K562 (cell line): ENCODE results near the gene MGRN1. TPM values are rescaled to one million over a fixed set of nuclear protein-coding genes. Genes with fewer than 3 reads are reported as not detected.

Experiments
- ATAC-seq: fragments of 200-7000 bp; cut with Tn5 transposase; 3 replicates; pipeline ENCODE4 v1.9.1; 2020; ENCODE audit warnings: moderate library complexity
- BruUV-seq: library from RNA; stranded (reverse); fragments of 400-500 nt; replicated peaks from 2 replicates; lab custom pipeline; 2021; lab: Mats Ljungman, UMichigan
- CTCF ChIA-PET: fragments of 300-600 bp; formaldehyde crosslinking; extraction: SDS; loops from one replicate; lab custom pipeline; 2021; ENCODE audit warnings: low intra/inter-chr PET ratio; lab: Yijun Ruan, JAX
- POLR2A ChIA-PET: fragments of 300-600, 350-650 bp; sonication (Branson Sonifier 250); formaldehyde crosslinking; extraction: SDS; loops from one replicate; lab custom pipeline; 2021; ENCODE audit warnings: antibody characterized with exemption, inconsistent platforms; lab: Yijun Ruan, JAX
- DNase-seq, 4 experiments: peaks; one replicate each; pipeline versions ENCODE4 v3.0.0 to v3.0.0-alpha.2; 2011 to 2018; ENCODE audit warnings: low spot score in 3 of 4, mixed read lengths in 3 of 4; ENCODE audit errors: extremely low read depth in 1 of 4
- FAIRE-seq: peaks from 2 replicates; lab custom pipeline; 2011; peaks lifted over from hg19 to GRCh38; lab: Jason Lieb, UNC
- H2AFZ ChIP-seq: 2 replicates; pipeline ENCODE4 v1.6.0; 2011; ENCODE audit warnings: low read depth, low read length, control low read depth, inconsistent platforms
- H3K27ac ChIP-seq: fragments of 200-600 bp; 3 replicates; pipeline ENCODE4 v1.8.0; 2011; ENCODE audit warnings: low read depth, mild to moderate bottlenecking, control low read depth, inconsistent platforms, low read length, moderate library complexity, mixed read lengths; ENCODE audit errors: extremely low read depth
- H3K27me3 ChIP-seq, 2 experiments: fragments of 300-600 bp in 1 of 2; 2 replicates in 1 of 2; 3 replicates in 1 of 2; pipeline versions ENCODE4 v1.6.0 to v1.8.0; 2011; ENCODE audit warnings: inconsistent platforms in 2 of 2, low read length in 2 of 2, mild to moderate bottlenecking in 1 of 2, mixed read lengths in 1 of 2, moderate library complexity in 1 of 2; ENCODE audit not compliant: control insufficient read depth in 2 of 2, insufficient read depth in 2 of 2
- H3K36me3 ChIP-seq: fragments of 300-600 bp; 3 replicates; pipeline ENCODE4 v1.8.0; 2011; ENCODE audit warnings: mild to moderate bottlenecking, low read length, inconsistent platforms; ENCODE audit not compliant: control insufficient read depth, insufficient read depth
- H3K4me1 ChIP-seq, 2 experiments: fragments of 200-600 bp in 1 of 2; replicated peaks in 1 of 2; 2 replicates in 1 of 2; 3 replicates in 1 of 2; pipeline versions ENCODE4 v1.5.1 to v1.8.0; 2011; ENCODE audit warnings: inconsistent platforms in 2 of 2, low read length in 2 of 2, mild to moderate bottlenecking in 1 of 2, mixed read lengths in 1 of 2, moderate library complexity in 1 of 2; ENCODE audit not compliant: control insufficient read depth in 2 of 2, insufficient read depth in 2 of 2
- H3K4me2 ChIP-seq: 2 replicates; pipeline ENCODE4 v1.6.1; 2011; ENCODE audit warnings: low read length, control low read depth, inconsistent platforms, mixed read lengths; ENCODE audit not compliant: insufficient read depth
- H3K4me3 ChIP-seq: fragments of 200-600 bp; sonication (generic), shearing (Covaris generic); 2 replicates; pipeline ENCODE4 v1.5.1; 2016; ENCODE audit warnings: control low read depth, inconsistent platforms
- H3K79me2 ChIP-seq: fragments of 200-600 bp; 3 replicates; pipeline ENCODE4 v1.8.0; 2011; ENCODE audit warnings: low read length, inconsistent platforms; ENCODE audit not compliant: control insufficient read depth, insufficient read depth
- H3K9ac ChIP-seq, 2 experiments: 2 replicates each; pipeline versions ENCODE4 v1.6.0 to v1.6.1; 2011; ENCODE audit warnings: low read depth in 2 of 2, low read length in 2 of 2, control low read depth in 1 of 2, inconsistent platforms in 1 of 2, mild to moderate bottlenecking in 1 of 2, mixed read lengths in 1 of 2; ENCODE audit not compliant: insufficient read depth in 1 of 2
- H3K9me1 ChIP-seq: one replicate; pipeline ENCODE4 v1.6.0; 2011; ENCODE audit warnings: inconsistent platforms, mild to moderate bottlenecking, low read length, moderate library complexity; ENCODE audit not compliant: control insufficient read depth, insufficient read depth
- H3K9me3 ChIP-seq: replicated peaks from 2 replicates; pipeline ENCODE4 v1.5.1; 2011; ENCODE audit warnings: low read depth, low read length, inconsistent platforms; ENCODE audit not compliant: control insufficient read depth, insufficient read depth
- H4K20me1 ChIP-seq: replicated peaks from 2 replicates; pipeline ENCODE4 v1.6.1; 2011; ENCODE audit warnings: low read length, inconsistent platforms, mixed read lengths; ENCODE audit not compliant: control insufficient read depth, insufficient read depth
- CLOCK ChIP-seq: fragments of 250-450 bp; sonication (Bioruptor Pico); IDR thresholded peaks from 2 replicates; pipeline ENCODE4 v1.4.0; 2020; ENCODE audit warnings: mild to moderate bottlenecking, moderate library complexity, borderline replicate concordance
- CTCF ChIP-seq, 3 experiments: IDR thresholded peaks in 2 of 3; conservative IDR thresholded peaks in 1 of 3; 2 replicates each; pipeline ENCODE4 v1.5.1; 2011 to 2012; ENCODE audit warnings: low read length in 3 of 3, mild to moderate bottlenecking in 3 of 3, control low read depth in 2 of 3, improper control_type of control experiment in 1 of 3, inconsistent platforms in 1 of 3, low read depth in 1 of 3, mixed read lengths in 1 of 3, moderate library complexity in 1 of 3; ENCODE audit not compliant: insufficient read depth in 2 of 3
- ETS1 ChIP-seq: conservative IDR thresholded peaks from 2 replicates; pipeline ENCODE4 v1.6.1; 2011; ENCODE audit warnings: low read depth, mild to moderate bottlenecking, low read length; ENCODE audit not compliant: control insufficient read depth
- HNRNPH1 ChIP-seq: fragments of 200-400 bp; formaldehyde crosslinking; optimal IDR thresholded peaks from 2 replicates; pipeline ENCODE3; 2017; ENCODE audit warnings: low read depth, mild to moderate bottlenecking, low read length, moderate library complexity
- KLF16 ChIP-seq: IDR thresholded peaks from 2 replicates; pipeline ENCODE4 v1.6.1; 2016; ENCODE audit warnings: antibody characterized with exemption
- MIER1 ChIP-seq: fragments of 450-650 bp; IDR thresholded peaks from 2 replicates; pipeline ENCODE4 v1.6.1; 2016; ENCODE audit warnings: antibody characterized with exemption, mild to moderate bottlenecking, low read depth
- POLR2G ChIP-seq: fragments of 200-400 bp; formaldehyde crosslinking; IDR thresholded peaks from 2 replicates; pipeline ENCODE4 v1.6.1; 2017; ENCODE audit warnings: low read depth, mild to moderate bottlenecking, antibody characterized with exemption, low read length, moderate library complexity
- RBM25 ChIP-seq: fragments of 200-400 bp; formaldehyde crosslinking; IDR thresholded peaks from 2 replicates; pipeline ENCODE4 v1.6.1; 2018; ENCODE audit warnings: low read length, low read depth, moderate library complexity; ENCODE audit not compliant: severe bottlenecking
- SREBF2 ChIP-seq: sonication (generic); formaldehyde crosslinking; IDR thresholded peaks from 2 replicates; pipeline ENCODE4 v1.4.0; 2020; ENCODE audit warnings: mild to moderate bottlenecking, missing genetic modification reagents
- TEAD2 ChIP-seq: fragments of 450-650 bp; IDR thresholded peaks from 2 replicates; pipeline ENCODE4 v1.6.1; 2016; ENCODE audit warnings: missing genetic modification characterization, control low read depth, missing compliant biosample characterization
- YY1 ChIP-seq, 3 experiments: IDR thresholded peaks; 2 replicates each; pipeline ENCODE4 v1.6.1; 2011; ENCODE audit warnings: low read length in 2 of 3, mild to moderate bottlenecking in 2 of 3, moderate library complexity in 2 of 3, borderline replicate concordance in 1 of 3, control low read depth in 1 of 3, low read depth in 1 of 3; ENCODE audit not compliant: insufficient read depth in 3 of 3, insufficient replicate concordance in 2 of 3, control insufficient read depth in 1 of 3, insufficient read length in 1 of 3; ENCODE audit errors: extremely low read depth in 1 of 3
- ZKSCAN1 ChIP-seq: fragments of 150-350 bp; IDR thresholded peaks from 2 replicates; pipeline ENCODE4 v1.6.1; 2016; ENCODE audit warnings: low read depth, low read length
- ZNF133 ChIP-seq: fragments of 250-450 bp; sonication (Bioruptor Pico); IDR thresholded peaks from 2 replicates; pipeline ENCODE4 v1.4.0; 2020; ENCODE audit warnings: mild to moderate bottlenecking
- ZNF239 ChIP-seq: fragments of 250-450 bp; sonication (Bioruptor Pico); IDR thresholded peaks from 2 replicates; pipeline ENCODE4 v1.4.0; 2020; ENCODE audit warnings: mild to moderate bottlenecking
- WGBS: fragments of 100-300 bp; shearing (Covaris generic); methylation state at CpG from one replicate; pipeline ENCODE4 v1.1.6; 2016; ENCODE audit warnings: low coverage, mixed read lengths; ENCODE audit not compliant: insufficient coverage; ENCODE audit errors: missing lambda C conversion rate; 5-methylcytosine and 5-hydroxymethylcytosine counted together
- in situ Hi-C: fragments of 300-500 bp; cut with MboI; formaldehyde crosslinking; loops from 4 replicates; pipeline ENCODE4 v1.15.0; 2018; ENCODE audit warnings: inconsistent platforms, mixed read lengths
- intact Hi-C: fragments of 100-400 bp; cut with micrococcal nuclease; formaldehyde crosslinking; loops from 2 replicates; pipeline ENCODE4 v1.14.2; 2022
- polyA plus RNA-seq, 8 experiments: library from polyadenylated mRNA; depleted of rRNA in 4 of 8; stranded (reverse) in 5 of 8; unstranded in 3 of 8; fragments of >200 nt; fragmentation: Nextera tagmentation in 2 of 8; fragmentation: Illumina TruSeq in 1 of 8; extraction: Ambion mirVana in 2 of 8; extraction: Trizol in 1 of 8; gene quantifications; 2 replicates each; pipeline versions ENCODE4 v1.2.1 to v1.2.3, GENCODE V29; 2011 to 2014; ENCODE audit warnings: inconsistent platforms in 1 of 8, missing spikeins in 1 of 8
- total RNA-seq, 7 experiments: library from RNA; depleted of rRNA in 6 of 7; stranded (reverse); fragments of >200 nt in 6 of 7; fragmentation: Illumina TruSeq in 2 of 7; extraction: Trizol in 2 of 7; gene quantifications; 2 replicates each; pipeline versions ENCODE4 v1.2.1 to v1.2.3, GENCODE V29; 2011 to 2021; ENCODE audit warnings: low replicate concordance in 1 of 7

The MGRN1 gene
- total and polyA plus RNA-seq, 9 of the 15 experiments (the other 6 are each of a cell fraction or from before 2014, with no cell fraction given), result 0.15 to 37.9 (median 6.0) TPM

DNA sequence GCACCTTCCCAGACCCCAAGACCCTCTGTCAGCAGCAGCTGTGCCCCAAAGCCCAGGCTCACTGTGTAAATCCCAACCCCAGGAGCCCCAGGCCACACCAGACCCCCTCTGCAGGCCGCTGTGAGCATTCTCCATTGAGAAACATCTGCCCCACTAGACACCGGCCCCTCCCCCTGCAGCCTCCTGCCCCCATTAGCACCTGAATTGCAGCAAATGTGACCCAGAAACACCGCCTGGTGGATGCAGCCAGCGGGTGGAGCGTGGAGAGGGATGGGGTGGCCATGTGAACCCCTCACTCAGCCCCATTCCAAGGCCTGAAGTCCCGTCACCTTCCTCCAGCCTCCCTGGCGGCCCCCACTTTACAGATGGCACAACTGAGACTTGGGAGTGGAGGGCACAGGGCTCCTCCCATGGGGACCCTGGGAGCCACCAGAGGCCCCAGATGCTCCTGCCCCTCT, 12.1 kb upstream of the MGRN1 start:
- in situ Hi-C loops, result no loop called here
- no peak overlapping the region for H3K4me2 ChIP-seq
- no peak overlapping the region for H2AFZ ChIP-seq
- no peak for FAIRE-seq
- peaks cover 32% of the 10 kb centered on the region for H4K20me1 ChIP-seq
- peak overlapping the region in 1 of 2 experiments; percentile 80; a peak in 2 of 4 replicates for H3K9ac ChIP-seq
- ATAC-seq, result no peak
- intact Hi-C loops, result no loop called here
- no peak overlapping the region for H3K27ac ChIP-seq
- BruUV-seq, result no TSS peak
- DNase-seq, result no peak
- H3K79me2 ChIP-seq, result peaks cover 39% of the 10 kb centered on the region
- no peaks in the 10 kb centered on the region for H3K9me3 ChIP-seq
- 74% methylated on average over 7 of the region's 7 CpGs for WGBS
- H3K4me1 ChIP-seq, result peaks cover 16 to 89% of the 10 kb centered on the region in 2 experiments
- peaks cover 32% of the 10 kb centered on the region; the same call in 1 of the 3 replicates for H3K36me3 ChIP-seq
- H3K4me3 ChIP-seq, result 0 out of 2 replicates have a peak overlapping the region, but pooled peaks have one; percentile 94
- POLR2A ChIA-PET, result interaction anchor here (1.5 kb wide), 1 partner anchor 15 kb away, joined by 6 read pairs; no protein-coding TSS in a partner anchor
- H3K9me1 ChIP-seq, result peaks cover 17% of the 10 kb centered on the region
- no peaks in the 10 kb centered on the region for H3K27me3 ChIP-seq
- CTCF ChIA-PET, result no interaction called here
- TF ChIP-seq RBM25 (no peak), ZNF239 (CRISPR knock-in tag) (no peak), KLF16 (no peak), POLR2G (peak; percentile 64; the same call in 1 of the 2 replicates), HNRNPH1 (no peak), SREBF2 (CRISPR knock-in tag) (no peak), TEAD2 (tag) (no peak), ETS1 (no peak), CLOCK (CRISPR knock-in tag) (no peak), CTCF (IDR thresholded peaks at IDR 0.05 in 2 of 3, conservative IDR thresholded peaks at IDR 0.05 in 1 of 3; ENCODE audit: insufficient read depth in 2 of 3, low read depth in 1 of 3, low read length in 3 of 3) (peak in 1 of 3 experiments; percentile 39; a peak in 1 of 6 replicates), YY1 (IDR thresholded peaks at IDR 0.05; ENCODE audit: borderline replicate concordance in 1 of 3, control insufficient read depth in 1 of 3, extremely low read depth in 1 of 3, insufficient read depth in 3 of 3, insufficient read length in 1 of 3, insufficient replicate concordance in 2 of 3, low read depth in 1 of 3, low read length in 2 of 3) (peak in 1 of 3 experiments; percentile 6), ZNF133 (CRISPR knock-in tag) (no peak), ZKSCAN1 (no peak), MIER1 (no peak)
